Smooth muscle cell (in vitro differentiated cells): ENCODE measurements around the gene ZGPAT. TPM values are rescaled to one million over a fixed set of nuclear protein-coding genes. Genes with fewer than 3 reads are reported as not detected.

Experiments
- DNase-seq: peaks from one replicate; lab custom pipeline; 2025; ENCODE audit not compliant: unreplicated experiment; lab: John Stamatoyannopoulos, UW
- H2AFZ ChIP-seq: fragments of 200-600 bp; sonication (generic); 2 replicates; pipeline ENCODE4 v1.6.0; 2016; ENCODE audit warnings: antibody characterized with exemption, low read depth, mild to moderate bottlenecking
- H3F3A ChIP-seq: fragments of 200-600 bp; sonication (generic); 2 replicates; pipeline ENCODE4 v1.6.0; 2017; ENCODE audit warnings: antibody characterized with exemption, low read depth
- H3K27ac ChIP-seq: fragments of 200-600 bp; sonication (generic); 2 replicates; pipeline ENCODE4 v1.5.1; 2016; ENCODE audit warnings: low read depth, mild to moderate bottlenecking
- H3K27me3 ChIP-seq: fragments of 200-600 bp; sonication (generic); 2 replicates; pipeline ENCODE4 v1.6.1; 2016; ENCODE audit warnings: low read depth, mild to moderate bottlenecking
- H3K36me3 ChIP-seq: fragments of 200-600 bp; sonication (generic); 2 replicates; pipeline ENCODE4 v1.5.1; 2016; ENCODE audit warnings: low read depth
- H3K4me1 ChIP-seq: fragments of 200-600 bp; sonication (generic); 2 replicates; pipeline ENCODE4 v1.5.1; 2016; ENCODE audit warnings: low read depth
- H3K4me2 ChIP-seq: fragments of 200-600 bp; sonication (generic); 2 replicates; pipeline ENCODE4 v1.6.0; 2016; ENCODE audit warnings: mild to moderate bottlenecking
- H3K4me3 ChIP-seq: fragments of 200-600 bp; sonication (generic); 2 replicates; pipeline ENCODE4 v1.5.1; 2016; ENCODE audit warnings: mild to moderate bottlenecking
- H3K79me2 ChIP-seq: fragments of 200-600 bp; sonication (generic); 2 replicates; pipeline ENCODE4 v1.6.0; 2016; ENCODE audit warnings: low read depth, mild to moderate bottlenecking
- H3K9ac ChIP-seq: fragments of 200-600 bp; sonication (generic); 2 replicates; pipeline ENCODE4 v1.6.0; 2016; ENCODE audit warnings: low read depth
- H3K9me3 ChIP-seq: fragments of 200-600 bp; sonication (generic); replicated peaks from 2 replicates; pipeline ENCODE4 v1.5.1; 2016; ENCODE audit warnings: low read depth
- H4K20me1 ChIP-seq: fragments of 200-600 bp; sonication (generic); 2 replicates; pipeline ENCODE4 v1.6.0; 2016; ENCODE audit warnings: low read depth
- WGBS: methylation state at CpG from one replicate; pipeline ENCODE4 v1.1.7; 2016; ENCODE audit warnings: low lambda C conversion rate; 5-methylcytosine and 5-hydroxymethylcytosine counted together
- polyA plus RNA-seq: library from polyadenylated mRNA; unstranded; fragments of >200 nt; fragmentation: Nextera tagmentation; extraction: Ambion mirVana; gene quantifications from 2 replicates; pipeline ENCODE4 v1.2.1, GENCODE V29; 2016
- total RNA-seq: library from RNA; depleted of rRNA; stranded (reverse); fragments of >200 nt; gene quantifications from 2 replicates; pipeline ENCODE4 v1.2.3, GENCODE V29; 2014
- TF ChIP-seq, protein P1 (sequence below): fragments of 200-600 bp; sonication (generic); IDR thresholded peaks from 2 replicates; pipeline ENCODE4 v1.5.1; 2017; ENCODE audit warnings: borderline replicate concordance, mild to moderate bottlenecking, antibody characterized with exemption; ENCODE audit not compliant: insufficient read depth, poor library complexity, severe bottlenecking

The ZGPAT gene
- total and polyA plus RNA-seq, 2 experiments from 2014 or later: 13.8 to 32.3 TPM

DNA sequence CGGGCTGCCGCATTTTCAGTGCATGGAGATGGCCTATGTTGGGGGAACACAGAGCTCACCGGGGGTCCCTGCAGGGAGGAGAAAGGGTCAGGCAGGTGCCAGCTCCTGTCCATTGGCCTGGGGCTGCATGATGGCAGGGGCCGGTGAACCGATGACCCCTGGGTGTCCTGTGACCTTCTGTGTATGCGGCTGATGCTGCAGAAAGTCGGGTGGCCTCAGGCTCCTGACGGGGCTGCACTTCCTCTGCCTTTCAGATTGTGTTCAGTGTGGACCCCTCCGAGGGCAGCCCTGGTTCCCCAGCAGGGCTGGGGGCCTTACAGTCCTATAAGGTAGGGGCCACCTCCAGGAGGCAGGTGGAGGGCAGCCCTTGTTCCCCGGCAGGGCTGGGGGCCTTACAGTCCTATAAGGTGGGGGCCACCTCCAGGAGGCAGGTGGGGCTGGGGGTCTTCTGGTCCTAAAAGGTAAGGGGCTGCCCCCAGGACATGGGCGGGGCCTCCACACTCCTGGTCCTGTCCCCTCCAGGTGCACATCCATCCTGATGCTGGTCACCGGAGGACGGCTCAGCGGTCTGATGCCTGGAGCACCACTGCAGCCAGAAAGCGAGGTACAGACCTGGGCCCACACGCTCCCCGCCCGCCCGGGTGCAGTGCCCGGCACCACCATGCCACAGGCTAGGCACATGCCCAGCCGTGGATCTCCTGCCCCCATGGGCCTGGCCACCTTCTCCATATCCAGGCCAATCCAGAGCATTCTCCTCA, 22.4 kb upstream of the ZGPAT start:
- no peaks in the 10 kb centered on the region for H3K79me2 ChIP-seq
- no peak overlapping the region for H3K4me3 ChIP-seq
- no peaks in the 10 kb centered on the region for H3K4me1 ChIP-seq
- no peaks in the 10 kb centered on the region for H3K27me3 ChIP-seq
- no peaks in the 10 kb centered on the region for H3K36me3 ChIP-seq
- H3K9me3 ChIP-seq: no peaks in the 10 kb centered on the region
- TF ChIP-seq, protein P1, sequence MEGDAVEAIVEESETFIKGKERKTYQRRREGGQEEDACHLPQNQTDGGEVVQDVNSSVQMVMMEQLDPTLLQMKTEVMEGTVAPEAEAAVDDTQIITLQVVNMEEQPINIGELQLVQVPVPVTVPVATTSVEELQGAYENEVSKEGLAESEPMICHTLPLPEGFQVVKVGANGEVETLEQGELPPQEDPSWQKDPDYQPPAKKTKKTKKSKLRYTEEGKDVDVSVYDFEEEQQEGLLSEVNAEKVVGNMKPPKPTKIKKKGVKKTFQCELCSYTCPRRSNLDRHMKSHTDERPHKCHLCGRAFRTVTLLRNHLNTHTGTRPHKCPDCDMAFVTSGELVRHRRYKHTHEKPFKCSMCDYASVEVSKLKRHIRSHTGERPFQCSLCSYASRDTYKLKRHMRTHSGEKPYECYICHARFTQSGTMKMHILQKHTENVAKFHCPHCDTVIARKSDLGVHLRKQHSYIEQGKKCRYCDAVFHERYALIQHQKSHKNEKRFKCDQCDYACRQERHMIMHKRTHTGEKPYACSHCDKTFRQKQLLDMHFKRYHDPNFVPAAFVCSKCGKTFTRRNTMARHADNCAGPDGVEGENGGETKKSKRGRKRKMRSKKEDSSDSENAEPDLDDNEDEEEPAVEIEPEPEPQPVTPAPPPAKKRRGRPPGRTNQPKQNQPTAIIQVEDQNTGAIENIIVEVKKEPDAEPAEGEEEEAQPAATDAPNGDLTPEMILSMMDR: no peak
- H3K9ac ChIP-seq: no peak overlapping the region
- no peak overlapping the region for H3K27ac ChIP-seq
- no peak overlapping the region for H3K4me2 ChIP-seq
- DNase-seq: no peak
- peaks cover 6% of the 10 kb centered on the region for H3F3A ChIP-seq
- no peak overlapping the region for H2AFZ ChIP-seq
- 92% methylated on average over 21 of the region's 21 CpGs for WGBS
- no peaks in the 10 kb centered on the region for H4K20me1 ChIP-seq

DNA sequence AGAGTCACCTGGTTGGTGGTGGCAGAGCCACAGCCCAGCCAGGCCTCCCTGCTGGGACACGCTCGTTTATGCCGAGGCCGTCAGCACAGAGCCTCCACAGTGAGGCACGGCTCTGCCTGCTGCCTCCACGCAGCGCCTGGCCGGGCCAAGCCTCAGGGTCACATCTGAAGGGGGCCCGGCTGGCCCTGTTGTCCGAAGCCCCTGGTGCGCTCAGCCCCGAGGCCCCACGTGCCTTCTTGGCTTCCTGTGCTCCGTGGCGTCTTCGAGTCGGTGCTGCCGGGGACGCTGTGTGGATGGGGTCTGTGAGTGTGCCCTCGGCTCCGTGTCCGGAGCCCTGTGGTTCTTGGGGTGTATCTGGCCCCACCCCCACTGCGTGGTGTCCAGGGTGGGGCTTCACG, 21.7 kb upstream of the ZGPAT start:
- Histone ChIP-seq H3K79me2 (no peaks in the 10 kb centered on the region), H3K4me2 (no peak overlapping the region), H3K4me3 (no peak overlapping the region), H3K27ac (no peak overlapping the region), H3K9ac (no peak overlapping the region), H4K20me1 (no peaks in the 10 kb centered on the region), H3F3A (peaks cover 6% of the 10 kb centered on the region), H3K36me3 (no peaks in the 10 kb centered on the region), H3K27me3 (no peaks in the 10 kb centered on the region), H2AFZ (no peak overlapping the region), H3K4me1 (no peaks in the 10 kb centered on the region), H3K9me3 (no peaks in the 10 kb centered on the region)
- DNase-seq: no peak
- TF ChIP-seq, protein P1: no peak
- WGBS: 97% methylated on average over 24 of the region's 24 CpGs

DNA sequence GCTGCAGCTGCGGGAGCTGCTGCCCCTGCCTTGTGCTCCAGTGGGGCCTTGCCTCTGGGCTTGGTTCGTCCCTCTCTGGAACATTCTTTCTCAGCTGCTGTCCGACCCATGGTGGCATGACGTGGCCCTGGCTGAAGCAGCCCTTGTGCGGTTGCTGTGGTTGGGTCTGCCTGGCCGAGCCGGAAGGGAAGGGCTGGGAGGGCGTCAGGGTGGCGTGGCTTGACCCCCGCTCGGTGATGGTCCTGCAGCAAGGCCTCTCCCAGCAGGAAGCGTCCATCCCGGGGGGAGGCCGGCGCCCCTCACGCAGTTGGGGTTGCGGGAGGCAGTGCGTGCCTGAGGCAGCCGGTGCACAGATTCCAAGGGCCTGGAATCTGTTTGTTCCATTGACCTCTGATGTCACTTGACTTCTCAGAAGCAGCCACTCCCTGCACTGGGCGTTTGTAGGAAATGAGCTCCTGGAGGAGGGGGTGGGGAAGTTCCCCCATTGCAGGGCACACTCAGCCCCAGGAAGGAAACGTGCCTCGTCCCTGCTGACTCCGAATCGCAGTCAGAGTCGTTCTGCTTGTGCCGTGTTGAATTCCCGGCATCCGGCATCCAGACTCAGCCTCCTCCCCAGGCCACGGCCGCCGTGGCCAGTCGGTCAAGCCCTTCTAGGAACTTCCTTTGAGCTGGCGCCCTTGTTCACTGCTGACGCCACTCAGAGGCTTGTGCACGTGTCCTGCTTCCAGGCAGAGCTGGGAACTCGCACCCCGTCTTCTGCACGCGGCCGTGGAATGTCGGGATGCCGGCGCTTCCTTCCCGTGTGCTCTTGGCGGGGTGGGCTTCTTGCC, 21.1 kb upstream of the ZGPAT start:
- Histone ChIP-seq H3K79me2 (no peaks in the 10 kb centered on the region), H2AFZ (no peak overlapping the region), H4K20me1 (no peaks in the 10 kb centered on the region), H3K36me3 (no peaks in the 10 kb centered on the region), H3K4me2 (no peak overlapping the region), H3K4me3 (no peak overlapping the region), H3F3A (peaks cover 6% of the 10 kb centered on the region), H3K27ac (no peak overlapping the region), H3K27me3 (no peaks in the 10 kb centered on the region), H3K9me3 (no peaks in the 10 kb centered on the region), H3K9ac (no peak overlapping the region), H3K4me1 (no peaks in the 10 kb centered on the region)
- 86% methylated on average over 44 of the region's 45 CpGs for WGBS
- no peak for DNase-seq
- TF ChIP-seq, protein P1: no peak
